ENCODE data around the gene C15orf62. TPM values are rescaled to one million over a fixed set of nuclear protein-coding genes. Genes with fewer than 3 reads are reported as not detected.

Gene C15orf62
- polyA plus RNA-seq, 1 of the 3 experiments (the other 2 are of a cell fraction) = not detected

DNA sequence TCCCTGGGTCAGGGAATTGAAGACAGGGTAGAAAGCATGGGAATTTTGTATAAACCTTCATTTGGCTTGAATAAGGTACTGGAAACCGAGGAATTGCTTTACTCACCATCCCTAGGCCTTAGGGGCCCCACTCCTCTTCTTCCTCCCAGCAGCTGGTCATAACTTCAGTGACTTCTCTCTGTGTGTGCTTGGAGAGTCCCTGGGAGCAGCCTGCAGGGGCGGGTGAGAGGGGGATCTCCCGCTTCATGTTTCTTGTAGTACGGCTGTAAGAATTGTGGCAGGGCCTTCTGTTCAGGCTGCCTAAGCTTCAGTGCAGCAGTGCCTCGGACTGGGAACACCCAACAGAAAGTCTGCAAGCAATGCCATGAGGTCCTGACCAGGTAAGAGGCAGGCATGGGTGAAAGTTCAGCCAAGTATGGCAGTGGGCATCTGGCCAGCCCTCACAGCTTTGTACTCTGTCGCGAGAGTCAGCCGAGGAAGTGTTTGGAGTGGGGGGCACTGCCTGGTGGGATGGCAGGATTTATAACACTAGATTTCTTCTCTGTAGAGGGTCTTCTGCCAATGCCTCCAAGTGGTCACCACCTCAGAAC lies 39.2 kb downstream of the C15orf62 start (continued):
- TF ChIP-seq ZBTB33 (IDR thresholded peaks at IDR 0.05; ENCODE audit: borderline replicate concordance, low read depth) (no peak), RFX5 (IDR thresholded peaks at IDR 0.05; ENCODE audit: low read length) (no peak)

GRCh38 chr15:40812721-40813425 lies 43.1 kb downstream of the C15orf62 start:
- Histone ChIP-seq H3K27ac (ENCODE audit: low read depth in 2 of 2, low read length in 1 of 2) (no peak overlapping the region), H3K79me2 (ENCODE audit: insufficient read depth) (peaks cover 11% of the 10 kb centered on the region; the same call in 1 of the 2 replicates), H3K27me3 (ENCODE audit: insufficient read depth) (no peaks in the 10 kb centered on the region), H3K4me1 (ENCODE audit: control insufficient read depth in 1 of 2, insufficient read depth in 2 of 2, low read depth in 1 of 2, low read length in 1 of 2) (peaks cover 0 to 14% of the 10 kb centered on the region in 2 experiments; a peak in 1 of 4 replicates), H3K9me2 (no peaks in the 10 kb centered on the region), H3K4me3 (ENCODE audit: low read depth in 2 of 2, low read length in 1 of 2) (no peak overlapping the region), H3F3A (replicated peaks; ENCODE audit: insufficient read depth) (no peaks in the 10 kb centered on the region), H4K20me1 (ENCODE audit: insufficient read depth) (no peaks in the 10 kb centered on the region), H3K4me2 (no peak overlapping the region), H3K9me3 (no peaks in the 10 kb centered on the region), H3K9ac (no peak overlapping the region), H2AFZ (ENCODE audit: low read depth) (no peak overlapping the region), H3K36me3 (replicated peaks in 1 of 2; ENCODE audit: control insufficient read depth in 1 of 2, insufficient read depth in 2 of 2, low read length in 1 of 2) (peaks cover 10 to 41% of the 10 kb centered on the region in 2 experiments)
- TF ChIP-seq EZH2phosphoT487 (IDR thresholded peaks at IDR 0.05; ENCODE audit: borderline replicate concordance, low read depth) (no peak), GATA2 (CRISPR knock-in tag; IDR thresholded peaks at IDR 0.05) (no peak), FOSL2 (IDR thresholded peaks at IDR 0.05; ENCODE audit: borderline replicate concordance, low read depth) (no peak)
- TF ChIP-seq, protein P1, sequence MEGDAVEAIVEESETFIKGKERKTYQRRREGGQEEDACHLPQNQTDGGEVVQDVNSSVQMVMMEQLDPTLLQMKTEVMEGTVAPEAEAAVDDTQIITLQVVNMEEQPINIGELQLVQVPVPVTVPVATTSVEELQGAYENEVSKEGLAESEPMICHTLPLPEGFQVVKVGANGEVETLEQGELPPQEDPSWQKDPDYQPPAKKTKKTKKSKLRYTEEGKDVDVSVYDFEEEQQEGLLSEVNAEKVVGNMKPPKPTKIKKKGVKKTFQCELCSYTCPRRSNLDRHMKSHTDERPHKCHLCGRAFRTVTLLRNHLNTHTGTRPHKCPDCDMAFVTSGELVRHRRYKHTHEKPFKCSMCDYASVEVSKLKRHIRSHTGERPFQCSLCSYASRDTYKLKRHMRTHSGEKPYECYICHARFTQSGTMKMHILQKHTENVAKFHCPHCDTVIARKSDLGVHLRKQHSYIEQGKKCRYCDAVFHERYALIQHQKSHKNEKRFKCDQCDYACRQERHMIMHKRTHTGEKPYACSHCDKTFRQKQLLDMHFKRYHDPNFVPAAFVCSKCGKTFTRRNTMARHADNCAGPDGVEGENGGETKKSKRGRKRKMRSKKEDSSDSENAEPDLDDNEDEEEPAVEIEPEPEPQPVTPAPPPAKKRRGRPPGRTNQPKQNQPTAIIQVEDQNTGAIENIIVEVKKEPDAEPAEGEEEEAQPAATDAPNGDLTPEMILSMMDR (IDR thresholded peaks at IDR 0.05) = no peak
- CTCF ChIA-PET = interaction anchor here (1.3 to 2.9 kb wide), 2 partner anchors 46 to 81 kb away, joined by 4 to 10 read pairs; partner anchors contain the start of gene VPS18
- no peak for DNase-seq
- POLR2A ChIA-PET = no interaction called here
- WGBS (ENCODE audit: low lambda C conversion rate) = 95% methylated on average over 12 of the region's 12 CpGs

- H3K9me2 ChIP-seq = no peaks in the 10 kb centered on the region
- H3K4me3 ChIP-seq (ENCODE audit: low read depth in 2 of 2, low read length in 1 of 2) = no peak overlapping the region
- DNase-seq = no peak
- no peaks in the 10 kb centered on the region for H3K9me3 ChIP-seq
- H3K27me3 ChIP-seq (ENCODE audit: insufficient read depth) = no peaks in the 10 kb centered on the region
- no peaks in the 10 kb centered on the region for H4K20me1 ChIP-seq (ENCODE audit: insufficient read depth)
- no peak overlapping the region for H3K9ac ChIP-seq
- ChIA-PET POLR2A (no interaction called here), CTCF (interaction anchor here (1.2 to 2.9 kb wide), 5 partner anchors 42 to 79 kb away, joined by 3 to 10 read pairs (median 6); partner anchors contain the start of gene VPS18)
- H3K36me3 ChIP-seq (replicated peaks in 1 of 2; ENCODE audit: control insufficient read depth in 1 of 2, insufficient read depth in 2 of 2, low read length in 1 of 2) = peaks cover 10 to 34% of the 10 kb centered on the region in 2 experiments
- peaks cover 0 to 5% of the 10 kb centered on the region in 2 experiments; a peak in 1 of 4 replicates for H3K4me1 ChIP-seq (ENCODE audit: control insufficient read depth in 1 of 2, insufficient read depth in 2 of 2, low read depth in 1 of 2, low read length in 1 of 2)
- H3K4me2 ChIP-seq = no peak overlapping the region
- no peaks in the 10 kb centered on the region for H3K79me2 ChIP-seq (ENCODE audit: insufficient read depth)
- H2AFZ ChIP-seq (ENCODE audit: low read depth) = no peak overlapping the region
- no peaks in the 10 kb centered on the region for H3F3A ChIP-seq (replicated peaks; ENCODE audit: insufficient read depth)
- WGBS (ENCODE audit: low lambda C conversion rate) = 91% methylated on average over 4 of the region's 4 CpGs
- 0 out of 4 replicates have a peak overlapping the region, but pooled peaks of 1 of the 2 experiments have one; percentile 13 for H3K27ac ChIP-seq (ENCODE audit: low read depth in 2 of 2, low read length in 1 of 2)
- TF ChIP-seq SIN3A (IDR thresholded peaks at IDR 0.05; ENCODE audit: borderline replicate concordance, low read depth, low read length) (no peak), GATA2 (CRISPR knock-in tag; IDR thresholded peaks at IDR 0.05) (no peak), TEAD4 (IDR thresholded peaks at IDR 0.05; ENCODE audit: borderline replicate concordance, insufficient read depth) (no peak), USF2 (IDR thresholded peaks at IDR 0.05; ENCODE audit: borderline replicate concordance, low read depth, low read length) (no peak), FOXM1 (IDR thresholded peaks at IDR 0.05; ENCODE audit: low read depth) (no peak), RFX5 (IDR thresholded peaks at IDR 0.05; ENCODE audit: low read length) (no peak), EP300 (IDR thresholded peaks at IDR 0.05; ENCODE audit: borderline replicate concordance in 1 of 2, low read depth in 1 of 2, low read length in 1 of 2) (no peak), NFIC (IDR thresholded peaks at IDR 0.05; ENCODE audit: borderline replicate concordance) (no peak), USF1 (IDR thresholded peaks at IDR 0.05; ENCODE audit: borderline replicate concordance, low read depth) (no peak), YY1 (IDR thresholded peaks at IDR 0.05; ENCODE audit: low read depth) (no peak), CHD2 (IDR thresholded peaks at IDR 0.05; ENCODE audit: low read length, partially characterized antibody) (no peak), RAD21 (IDR thresholded peaks at IDR 0.05; ENCODE audit: low read length) (no peak), MEF2A (IDR thresholded peaks at IDR 0.05; ENCODE audit: borderline replicate concordance, low read depth) (no peak)
Measured at GRCh38 chr15:40815042-40815698, 45.4 kb downstream of the C15orf62 start.

Measured in SK-N-SH (cell line).